OCI-LY1 (cell line): ENCODE data around the gene TACR1.

Source experiments
- CTCF ChIP-seq: fragments of 200-600 bp; sonication (generic), shearing (Covaris generic); IDR thresholded peaks from 2 replicates; pipeline ENCODE4 v1.5.1; 2017; ENCODE audit warnings: mild to moderate bottlenecking, antibody characterized with exemption, low read length, moderate library complexity, mixed read lengths
- EZH2 ChIP-seq: fragments of 200-600 bp; sonication (generic), shearing (Covaris generic); IDR thresholded peaks from 2 replicates; pipeline ENCODE4 v1.8.0; 2017; ENCODE audit warnings: borderline replicate concordance, mixed run types, mild to moderate bottlenecking, antibody characterized with exemption, low read length, moderate library complexity, mixed read lengths

- TF ChIP-seq CTCF, result no peak
- no peak for TF ChIP-seq EZH2
Measured at GRCh38 chr2:75243219-75243618, 43.9 kb upstream of the TACR1 start.
